Measurements from ENCODE around the gene PACSIN1.

PACSIN1 gene

GRCh38 chr6:34565722-34566137 is 99.9 kb downstream of the PACSIN1 start:
- DNase-seq: no peak

GRCh38 chr6:34566830-34567546 is 101.1 kb downstream of the PACSIN1 start:
- DNase-seq: no peak

GRCh38 chr6:34568341-34569201 is 102.7 kb downstream of the PACSIN1 start:
- DNase-seq: no peak

GRCh38 chr6:34569361-34569973 is 103.6 kb downstream of the PACSIN1 start:
- no peak for DNase-seq

GRCh38 chr6:34570066-34570833 is 104.4 kb downstream of the PACSIN1 start:
- no peak for DNase-seq

GRCh38 chr6:34571388-34571787 is 105.5 kb downstream of the PACSIN1 start:
- DNase-seq: no peak

GRCh38 chr6:34572021-34572420 is 106.1 kb downstream of the PACSIN1 start:
- DNase-seq: no peak

GRCh38 chr6:34572585-34572984 is 106.7 kb downstream of the PACSIN1 start:
- DNase-seq: no peak

- DNase-seq: no peak
Observed at GRCh38 chr6:34573567-34574183, 107.8 kb downstream of the PACSIN1 start.

- no peak for DNase-seq
Observed at GRCh38 chr6:34574647-34575293, 108.9 kb downstream of the PACSIN1 start.

GRCh38 chr6:34575326-34575725 is 109.5 kb downstream of the PACSIN1 start:
- DNase-seq: no peak

GRCh38 chr6:34576286-34576955 is 110.5 kb downstream of the PACSIN1 start:
- DNase-seq: no peak

GRCh38 chr6:34578445-34579262 is 112.8 kb downstream of the PACSIN1 start:
- DNase-seq: no peak

- DNase-seq: no peak
Observed at GRCh38 chr6:34580707-34581560, 115.1 kb downstream of the PACSIN1 start.

GRCh38 chr6:34581561-34581920 is 115.7 kb downstream of the PACSIN1 start:
- DNase-seq: no peak

GRCh38 chr6:34583461-34583860 is 117.6 kb downstream of the PACSIN1 start:
- no peak for DNase-seq

GRCh38 chr6:34583861-34584604 is 118.2 kb downstream of the PACSIN1 start:
- DNase-seq: no peak

GRCh38 chr6:34584694-34585093 is 118.8 kb downstream of the PACSIN1 start:
- no peak for DNase-seq

All from 8988T (cell line).